K562 (cell line): ENCODE data around the gene FAM83E. TPM values are rescaled to one million over a fixed set of nuclear protein-coding genes. Genes with fewer than 3 reads are reported as not detected.
A peak's percentile ranks its signal among the peaks of the same experiment; 100 is the strongest.

Source experiments
- CREM ChIP-seq: IDR thresholded peaks from 2 replicates; pipeline ENCODE4 v1.6.1; 2014; ENCODE audit warnings: antibody characterized with exemption, low read depth
- ETV5 ChIP-seq: sonication (generic); formaldehyde crosslinking; IDR thresholded peaks from 2 replicates; pipeline ENCODE4 v1.4.0; 2020; ENCODE audit warnings: low read depth, mild to moderate bottlenecking, missing genetic modification reagents
- HIVEP1 ChIP-seq: fragments of 250-450 bp; sonication (Bioruptor Pico); IDR thresholded peaks from 2 replicates; pipeline ENCODE4 v1.4.0; 2020; ENCODE audit warnings: mild to moderate bottlenecking
- MEF2A ChIP-seq: IDR thresholded peaks from 2 replicates; pipeline ENCODE4 v1.6.1; 2011; ENCODE audit warnings: low read depth, mild to moderate bottlenecking, low read length, moderate library complexity; ENCODE audit not compliant: control insufficient read depth
- NR4A1 ChIP-seq, 2 experiments: fragments of 250-450 bp in 1 of 2; fragments of 450-650 bp in 1 of 2; sonication (Bioruptor Pico) in 1 of 2; IDR thresholded peaks; 2 replicates each; pipeline versions ENCODE4 v1.4.0 to v1.6.1; 2016 to 2020; ENCODE audit warnings: mild to moderate bottlenecking in 2 of 2, missing compliant biosample characterization in 1 of 2, missing genetic modification characterization in 1 of 2, moderate library complexity in 1 of 2
- PHB2 ChIP-seq: fragments of 450-650 bp; IDR thresholded peaks from 2 replicates; pipeline ENCODE4 v1.6.1; 2017; ENCODE audit warnings: low read depth
- RNF2 ChIP-seq: sonication (generic); IDR thresholded peaks from 2 replicates; pipeline ENCODE4 v1.6.1; 2016
- SLC30A9 ChIP-seq: fragments of 250-450 bp; sonication (Bioruptor Pico); IDR thresholded peaks from 2 replicates; pipeline ENCODE4 v1.8.0; 2022; ENCODE audit warnings: mild to moderate bottlenecking, moderate library complexity
- SRSF3 ChIP-seq: fragments of 200-400 bp; formaldehyde crosslinking; IDR thresholded peaks from 2 replicates; pipeline ENCODE4 v1.6.1; 2016; ENCODE audit warnings: mild to moderate bottlenecking, low read length, moderate library complexity; ENCODE audit not compliant: insufficient read depth
- ZFP36 ChIP-seq: fragments of 150-350 bp; IDR thresholded peaks from 2 replicates; pipeline ENCODE4 v1.6.1; 2018; ENCODE audit warnings: low read length, low read depth; ENCODE audit not compliant: partially characterized antibody
- ZNF445 ChIP-seq: fragments of 250-450 bp; sonication (Bioruptor Pico); IDR thresholded peaks from 2 replicates; pipeline ENCODE4 v1.4.0; 2020; ENCODE audit warnings: low read depth, mild to moderate bottlenecking, moderate library complexity
- ZNF57 ChIP-seq: fragments of 450-650 bp; formaldehyde crosslinking; IDR thresholded peaks from 2 replicates; pipeline ENCODE4 v1.4.0; 2020; ENCODE audit warnings: mild to moderate bottlenecking, moderate library complexity
- polyA plus RNA-seq, 8 experiments: library from polyadenylated mRNA; depleted of rRNA in 4 of 8; stranded (reverse) in 5 of 8; unstranded in 3 of 8; fragments of >200 nt; fragmentation: Nextera tagmentation in 2 of 8; fragmentation: Illumina TruSeq in 1 of 8; extraction: Ambion mirVana in 2 of 8; extraction: Trizol in 1 of 8; gene quantifications; 2 replicates each; pipeline versions ENCODE4 v1.2.1 to v1.2.3, GENCODE V29; 2011 to 2014; ENCODE audit warnings: inconsistent platforms in 1 of 8, missing spikeins in 1 of 8
- total RNA-seq, 7 experiments: library from RNA; depleted of rRNA in 6 of 7; stranded (reverse); fragments of >200 nt in 6 of 7; fragmentation: Illumina TruSeq in 2 of 7; extraction: Trizol in 2 of 7; gene quantifications; 2 replicates each; pipeline versions ENCODE4 v1.2.1 to v1.2.3, GENCODE V29; 2011 to 2021; ENCODE audit warnings: low replicate concordance in 1 of 7
- TF ChIP-seq, protein P1 (sequence below), 3 experiments: fragments of 200-800 bp in 1 of 3; fragments of 250-450 bp in 1 of 3; fragments of 450-650 bp in 1 of 3; sonication (Bioruptor Pico) in 1 of 3; sonication (Bioruptor generic) in 1 of 3; formaldehyde crosslinking in 1 of 3; IDR thresholded peaks; 2 replicates each; pipeline versions ENCODE4 v1.6.1 to v1.8.0; 2016 to 2022; ENCODE audit warnings: mild to moderate bottlenecking in 2 of 3, missing genetic modification characterization in 2 of 3, missing compliant biosample characterization in 1 of 3, moderate library complexity in 1 of 3
- TF ChIP-seq, protein P2 (sequence below): fragments of 450-650 bp; IDR thresholded peaks from one replicate; pipeline ENCODE4 v1.6.1; 2018; ENCODE audit warnings: mild to moderate bottlenecking, moderate library complexity; ENCODE audit not compliant: partially characterized antibody
- TF ChIP-seq, protein P3 (sequence below): fragments of 200-800 bp; sonication (Bioruptor generic); IDR thresholded peaks from 2 replicates; pipeline ENCODE4 v1.6.1; 2016; ENCODE audit warnings: missing genetic modification characterization, missing compliant biosample characterization

The FAM83E gene
- total and polyA plus RNA-seq, 9 of the 15 experiments (the other 6 are each of a cell fraction or from before 2014, with no cell fraction given): 0.15 to 0.87 (median 0.29) TPM; not detected in 4

DNA sequence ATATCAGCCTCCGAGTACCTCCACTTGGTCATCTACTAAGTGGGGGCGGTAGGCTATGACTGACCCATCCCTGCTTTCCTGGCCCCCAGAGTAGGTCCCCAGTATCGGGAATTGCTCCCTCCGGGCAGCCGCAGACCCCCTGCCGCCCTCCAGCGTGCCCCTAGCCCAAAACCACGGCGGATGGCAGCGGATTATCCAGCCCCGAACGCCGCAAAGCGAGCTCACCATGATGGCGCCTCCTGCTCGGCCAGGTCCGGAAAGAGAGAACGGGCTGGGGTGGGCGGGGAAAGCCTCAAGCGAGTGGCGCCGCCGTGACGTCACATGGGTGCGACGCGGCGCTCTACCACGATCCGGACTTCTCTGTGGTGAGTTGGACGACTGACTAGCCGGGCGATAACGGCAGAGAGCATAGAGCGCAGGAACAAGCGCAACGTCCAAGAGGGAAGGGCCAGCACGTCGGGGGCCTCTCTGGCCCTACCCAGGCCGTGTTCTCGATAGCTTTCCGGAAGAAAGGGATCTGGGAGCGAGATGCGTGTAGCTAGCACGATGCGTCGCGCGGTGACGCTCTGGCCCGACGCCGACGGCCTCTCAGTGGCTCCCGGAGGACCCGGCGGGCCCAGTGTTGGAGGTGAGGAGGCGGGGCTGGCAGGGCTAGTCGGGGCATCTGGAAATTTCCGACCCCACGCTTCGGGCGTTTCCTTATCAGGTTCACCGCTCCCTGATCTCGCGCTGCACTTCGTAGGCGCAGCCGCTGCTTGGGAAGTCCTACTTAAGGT lies 4.2 kb upstream of the FAM83E start, which contains the start of the genes RPL18 and SPHK2 (continued):
- no peak for TF ChIP-seq SRSF3
- TF ChIP-seq ZNF57 (CRISPR knock-in tag): no peak
- TF ChIP-seq HIVEP1 (CRISPR knock-in tag): no peak
- peak; percentile 99 for TF ChIP-seq CREM
- TF ChIP-seq RNF2: peak; percentile 80
- TF ChIP-seq NR4A1 (CRISPR knock-in tag; IDR thresholded peaks at IDR 0.05): no peak
- 0 out of 2 replicates have a peak, but pooled peaks have one; percentile 15 for TF ChIP-seq NR4A1 (tag; IDR thresholded peaks at IDR 0.05)
- TF ChIP-seq, protein P1, sequence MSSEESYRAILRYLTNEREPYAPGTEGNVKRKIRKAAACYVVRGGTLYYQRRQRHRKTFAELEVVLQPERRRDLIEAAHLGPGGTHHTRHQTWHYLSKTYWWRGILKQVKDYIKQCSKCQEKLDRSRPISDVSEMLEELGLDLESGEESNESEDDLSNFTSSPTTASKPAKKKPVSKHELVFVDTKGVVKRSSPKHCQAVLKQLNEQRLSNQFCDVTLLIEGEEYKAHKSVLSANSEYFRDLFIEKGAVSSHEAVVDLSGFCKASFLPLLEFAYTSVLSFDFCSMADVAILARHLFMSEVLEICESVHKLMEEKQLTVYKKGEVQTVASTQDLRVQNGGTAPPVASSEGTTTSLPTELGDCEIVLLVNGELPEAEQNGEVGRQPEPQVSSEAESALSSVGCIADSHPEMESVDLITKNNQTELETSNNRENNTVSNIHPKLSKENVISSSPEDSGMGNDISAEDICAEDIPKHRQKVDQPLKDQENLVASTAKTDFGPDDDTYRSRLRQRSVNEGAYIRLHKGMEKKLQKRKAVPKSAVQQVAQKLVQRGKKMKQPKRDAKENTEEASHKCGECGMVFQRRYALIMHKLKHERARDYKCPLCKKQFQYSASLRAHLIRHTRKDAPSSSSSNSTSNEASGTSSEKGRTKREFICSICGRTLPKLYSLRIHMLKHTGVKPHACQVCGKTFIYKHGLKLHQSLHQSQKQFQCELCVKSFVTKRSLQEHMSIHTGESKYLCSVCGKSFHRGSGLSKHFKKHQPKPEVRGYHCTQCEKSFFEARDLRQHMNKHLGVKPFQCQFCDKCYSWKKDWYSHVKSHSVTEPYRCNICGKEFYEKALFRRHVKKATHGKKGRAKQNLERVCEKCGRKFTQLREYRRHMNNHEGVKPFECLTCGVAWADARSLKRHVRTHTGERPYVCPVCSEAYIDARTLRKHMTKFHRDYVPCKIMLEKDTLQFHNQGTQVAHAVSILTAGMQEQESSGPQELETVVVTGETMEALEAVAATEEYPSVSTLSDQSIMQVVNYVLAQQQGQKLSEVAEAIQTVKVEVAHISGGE (CRISPR knock-in tag; IDR thresholded peaks at IDR 0.05): peak in 1 of 3 experiments; percentile 71; a peak in 2 of 6 replicates
- TF ChIP-seq, protein P2, sequence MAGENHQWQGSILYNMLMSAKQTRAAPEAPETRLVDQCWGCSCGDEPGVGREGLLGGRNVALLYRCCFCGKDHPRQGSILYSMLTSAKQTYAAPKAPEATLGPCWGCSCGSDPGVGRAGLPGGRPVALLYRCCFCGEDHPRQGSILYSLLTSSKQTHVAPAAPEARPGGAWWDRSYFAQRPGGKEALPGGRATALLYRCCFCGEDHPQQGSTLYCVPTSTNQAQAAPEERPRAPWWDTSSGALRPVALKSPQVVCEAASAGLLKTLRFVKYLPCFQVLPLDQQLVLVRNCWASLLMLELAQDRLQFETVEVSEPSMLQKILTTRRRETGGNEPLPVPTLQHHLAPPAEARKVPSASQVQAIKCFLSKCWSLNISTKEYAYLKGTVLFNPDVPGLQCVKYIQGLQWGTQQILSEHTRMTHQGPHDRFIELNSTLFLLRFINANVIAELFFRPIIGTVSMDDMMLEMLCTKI: no peak
- no peak for TF ChIP-seq PHB2
- TF ChIP-seq ETV5 (CRISPR knock-in tag): peak; percentile 96
- TF ChIP-seq SLC30A9 (CRISPR knock-in tag): no peak
- TF ChIP-seq MEF2A: 0 out of 2 replicates have a peak, but pooled peaks have one; percentile 55
- TF ChIP-seq ZFP36: peak; percentile 14
- no peak for TF ChIP-seq ZNF445 (CRISPR knock-in tag)
- TF ChIP-seq, protein P3, sequence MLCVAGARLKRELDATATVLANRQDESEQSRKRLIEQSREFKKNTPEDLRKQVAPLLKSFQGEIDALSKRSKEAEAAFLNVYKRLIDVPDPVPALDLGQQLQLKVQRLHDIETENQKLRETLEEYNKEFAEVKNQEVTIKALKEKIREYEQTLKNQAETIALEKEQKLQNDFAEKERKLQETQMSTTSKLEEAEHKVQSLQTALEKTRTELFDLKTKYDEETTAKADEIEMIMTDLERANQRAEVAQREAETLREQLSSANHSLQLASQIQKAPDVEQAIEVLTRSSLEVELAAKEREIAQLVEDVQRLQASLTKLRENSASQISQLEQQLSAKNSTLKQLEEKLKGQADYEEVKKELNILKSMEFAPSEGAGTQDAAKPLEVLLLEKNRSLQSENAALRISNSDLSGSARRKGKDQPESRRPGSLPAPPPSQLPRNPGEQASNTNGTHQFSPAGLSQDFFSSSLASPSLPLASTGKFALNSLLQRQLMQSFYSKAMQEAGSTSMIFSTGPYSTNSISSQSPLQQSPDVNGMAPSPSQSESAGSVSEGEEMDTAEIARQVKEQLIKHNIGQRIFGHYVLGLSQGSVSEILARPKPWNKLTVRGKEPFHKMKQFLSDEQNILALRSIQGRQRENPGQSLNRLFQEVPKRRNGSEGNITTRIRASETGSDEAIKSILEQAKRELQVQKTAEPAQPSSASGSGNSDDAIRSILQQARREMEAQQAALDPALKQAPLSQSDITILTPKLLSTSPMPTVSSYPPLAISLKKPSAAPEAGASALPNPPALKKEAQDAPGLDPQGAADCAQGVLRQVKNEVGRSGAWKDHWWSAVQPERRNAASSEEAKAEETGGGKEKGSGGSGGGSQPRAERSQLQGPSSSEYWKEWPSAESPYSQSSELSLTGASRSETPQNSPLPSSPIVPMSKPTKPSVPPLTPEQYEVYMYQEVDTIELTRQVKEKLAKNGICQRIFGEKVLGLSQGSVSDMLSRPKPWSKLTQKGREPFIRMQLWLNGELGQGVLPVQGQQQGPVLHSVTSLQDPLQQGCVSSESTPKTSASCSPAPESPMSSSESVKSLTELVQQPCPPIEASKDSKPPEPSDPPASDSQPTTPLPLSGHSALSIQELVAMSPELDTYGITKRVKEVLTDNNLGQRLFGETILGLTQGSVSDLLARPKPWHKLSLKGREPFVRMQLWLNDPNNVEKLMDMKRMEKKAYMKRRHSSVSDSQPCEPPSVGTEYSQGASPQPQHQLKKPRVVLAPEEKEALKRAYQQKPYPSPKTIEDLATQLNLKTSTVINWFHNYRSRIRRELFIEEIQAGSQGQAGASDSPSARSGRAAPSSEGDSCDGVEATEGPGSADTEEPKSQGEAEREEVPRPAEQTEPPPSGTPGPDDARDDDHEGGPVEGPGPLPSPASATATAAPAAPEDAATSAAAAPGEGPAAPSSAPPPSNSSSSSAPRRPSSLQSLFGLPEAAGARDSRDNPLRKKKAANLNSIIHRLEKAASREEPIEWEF (CRISPR knock-in tag): no peak
